ENCODE data around the gene RAB3IL1. TPM values are rescaled to one million over a fixed set of nuclear protein-coding genes. Genes with fewer than 3 reads are reported as not detected.
A peak's percentile ranks its signal among the peaks of the same experiment; 100 is the strongest.

RAB3IL1 gene
- total RNA-seq, 4 donors from 2014 or later: 6.5 to 27.7 (median 15.2) TPM

DNA sequence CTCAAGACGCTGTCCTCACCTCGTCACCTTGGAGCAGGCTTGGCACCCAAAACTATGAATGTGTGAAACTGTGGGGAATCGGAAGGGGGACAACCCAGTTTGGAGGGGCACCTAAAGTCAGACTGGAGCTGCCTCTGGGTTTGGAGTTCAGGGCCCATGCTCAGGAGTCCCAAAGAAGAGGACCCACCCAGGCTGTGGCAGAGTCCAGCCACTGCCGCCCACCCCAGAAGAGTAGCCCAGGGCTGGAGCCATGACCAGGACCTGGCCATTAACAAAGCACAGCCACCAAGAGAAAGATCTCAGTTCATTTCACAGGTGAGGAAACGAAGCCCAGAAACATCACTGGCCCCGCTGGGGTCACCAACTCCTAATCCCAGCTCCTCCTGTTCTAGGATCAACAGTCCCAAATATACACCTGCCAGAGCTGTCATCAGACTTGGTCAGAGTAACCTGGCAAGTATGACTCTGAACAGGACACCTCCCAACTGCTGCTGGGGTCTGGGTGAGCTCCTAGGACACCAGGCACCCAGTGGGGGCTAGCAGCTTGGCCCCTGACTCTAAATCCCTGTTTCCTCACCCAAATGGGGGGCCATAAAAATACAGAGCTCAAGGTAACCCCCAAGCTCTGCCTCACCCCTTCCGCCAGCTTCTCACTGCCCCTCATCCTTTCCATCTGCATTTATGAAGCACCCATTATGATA is 2.7 kb downstream of the RAB3IL1 start:
- H3K9me3 ChIP-seq: no peaks in the 10 kb centered on the region
- peaks cover 0 to 42% of the 10 kb centered on the region in 2 donors for H3K4me1 ChIP-seq
- intact Hi-C loops (cut with DNase I): no loop called here
- DNase-seq: no peak
- no peak overlapping the region for H3K4me3 ChIP-seq (replicated peaks in 1 of 3)
- no peaks in the 10 kb centered on the region for H3K36me3 ChIP-seq
- 83 to 88% methylated on average over 4 to 6 of the region's 7 CpGs for whole genome bisulfite sequencing, 2 donors
- no peak overlapping the region for H3K27ac ChIP-seq
- no peaks in the 10 kb centered on the region for H3K27me3 ChIP-seq
- TF ChIP-seq, protein P1, sequence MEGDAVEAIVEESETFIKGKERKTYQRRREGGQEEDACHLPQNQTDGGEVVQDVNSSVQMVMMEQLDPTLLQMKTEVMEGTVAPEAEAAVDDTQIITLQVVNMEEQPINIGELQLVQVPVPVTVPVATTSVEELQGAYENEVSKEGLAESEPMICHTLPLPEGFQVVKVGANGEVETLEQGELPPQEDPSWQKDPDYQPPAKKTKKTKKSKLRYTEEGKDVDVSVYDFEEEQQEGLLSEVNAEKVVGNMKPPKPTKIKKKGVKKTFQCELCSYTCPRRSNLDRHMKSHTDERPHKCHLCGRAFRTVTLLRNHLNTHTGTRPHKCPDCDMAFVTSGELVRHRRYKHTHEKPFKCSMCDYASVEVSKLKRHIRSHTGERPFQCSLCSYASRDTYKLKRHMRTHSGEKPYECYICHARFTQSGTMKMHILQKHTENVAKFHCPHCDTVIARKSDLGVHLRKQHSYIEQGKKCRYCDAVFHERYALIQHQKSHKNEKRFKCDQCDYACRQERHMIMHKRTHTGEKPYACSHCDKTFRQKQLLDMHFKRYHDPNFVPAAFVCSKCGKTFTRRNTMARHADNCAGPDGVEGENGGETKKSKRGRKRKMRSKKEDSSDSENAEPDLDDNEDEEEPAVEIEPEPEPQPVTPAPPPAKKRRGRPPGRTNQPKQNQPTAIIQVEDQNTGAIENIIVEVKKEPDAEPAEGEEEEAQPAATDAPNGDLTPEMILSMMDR (IDR thresholded peaks at IDR 0.05): no peak
- TF ChIP-seq POLR2A (IDR thresholded peaks at IDR 0.05): no peak

DNA sequence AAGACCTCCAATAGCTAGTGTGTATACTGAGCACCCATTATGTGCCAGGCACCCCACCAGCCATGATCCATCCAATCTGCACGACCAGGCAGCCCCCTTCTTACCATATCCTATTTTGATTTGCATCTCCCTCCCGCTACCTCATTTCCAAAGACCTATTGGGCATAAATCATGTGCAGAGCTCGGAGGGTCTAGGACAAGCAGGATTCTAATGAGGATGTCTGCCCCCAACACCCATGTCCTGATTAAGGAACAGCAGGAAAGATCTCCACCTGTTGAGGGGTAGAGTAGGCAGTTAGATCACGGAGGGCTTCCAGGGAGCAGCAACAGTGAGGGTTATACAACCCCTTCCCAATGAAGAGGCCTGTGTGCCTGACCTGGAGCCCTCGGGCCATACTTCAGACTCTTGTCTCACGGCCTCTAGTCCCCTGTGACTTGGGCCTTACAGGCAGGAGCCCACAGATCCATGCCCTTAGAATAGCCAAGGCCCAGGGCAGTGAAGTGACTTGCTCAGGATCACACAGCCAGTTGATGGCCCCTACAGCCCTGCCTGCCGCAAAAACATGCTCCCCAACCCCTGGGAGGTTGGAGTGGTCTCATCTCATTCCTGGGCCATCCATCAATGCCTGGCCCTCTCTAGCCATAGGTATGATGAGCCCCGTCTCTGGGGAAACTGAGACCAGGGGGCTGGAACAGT is 3.5 kb downstream of the RAB3IL1 start:
- Histone ChIP-seq H3K27ac (no peak overlapping the region), H3K4me1 (peaks cover 0 to 41% of the 10 kb centered on the region in 2 donors), H3K4me3 (replicated peaks in 1 of 3) (no peak overlapping the region), H3K36me3 (no peaks in the 10 kb centered on the region), H3K27me3 (no peaks in the 10 kb centered on the region), H3K9me3 (no peaks in the 10 kb centered on the region)
- intact Hi-C loops (cut with DNase I): no loop called here
- 77 to 84% methylated on average over 5 to 7 of the region's 8 CpGs for WGBS, 2 donors
- TF ChIP-seq POLR2A (IDR thresholded peaks at IDR 0.05): no peak
- TF ChIP-seq, protein P1 (IDR thresholded peaks at IDR 0.05): no peak
- no peak for DNase-seq

DNA sequence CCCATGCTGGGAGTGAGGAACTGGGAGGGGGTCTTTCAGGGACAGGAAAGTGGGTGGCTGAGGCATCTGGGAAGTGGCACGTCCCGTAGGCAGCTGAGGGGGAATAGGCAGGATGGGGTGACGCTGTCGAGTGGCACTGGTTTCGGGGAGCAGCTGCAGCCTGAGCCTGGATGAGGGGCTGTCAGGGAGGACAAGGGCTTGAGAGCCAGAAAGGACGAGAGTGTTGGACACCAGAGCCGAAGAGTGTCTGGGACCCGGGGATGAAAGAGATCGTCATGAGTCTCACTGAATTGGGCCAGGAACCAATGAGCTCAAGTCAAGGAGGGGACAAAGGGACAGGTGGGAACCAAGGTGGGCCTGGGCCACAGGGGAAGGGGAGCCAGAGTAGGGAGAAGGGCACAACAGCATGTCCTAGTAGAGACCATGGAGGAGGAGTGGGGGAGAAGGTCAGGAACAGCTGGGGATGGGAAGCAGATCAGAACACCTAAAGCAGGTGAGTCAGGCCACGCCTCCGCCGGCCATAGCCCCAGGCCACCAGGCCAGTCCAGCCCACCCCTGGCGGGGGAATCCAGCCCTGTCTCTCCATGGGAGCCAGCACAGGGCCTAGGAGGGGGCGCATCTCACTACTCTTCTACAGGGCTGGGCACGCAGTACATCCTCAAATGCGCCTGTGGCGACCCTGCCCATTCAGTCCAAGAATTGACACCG is 4.2 kb downstream of the RAB3IL1 start:
- no peaks in the 10 kb centered on the region for H3K27me3 ChIP-seq
- DNase-seq: no peak
- H3K4me3 ChIP-seq (replicated peaks in 1 of 3): no peak overlapping the region
- no peak overlapping the region for H3K27ac ChIP-seq
- H3K4me1 ChIP-seq: peaks cover 4 to 43% of the 10 kb centered on the region in 2 donors
- no peaks in the 10 kb centered on the region for H3K36me3 ChIP-seq
- TF ChIP-seq, protein P1 (IDR thresholded peaks at IDR 0.05): no peak
- no peak for TF ChIP-seq POLR2A (IDR thresholded peaks at IDR 0.05)
- WGBS, 2 donors: 72 to 79% methylated on average over 16 to 18 of the region's 18 CpGs
- H3K9me3 ChIP-seq: no peaks in the 10 kb centered on the region
- intact Hi-C loops (cut with DNase I): no loop called here

DNA sequence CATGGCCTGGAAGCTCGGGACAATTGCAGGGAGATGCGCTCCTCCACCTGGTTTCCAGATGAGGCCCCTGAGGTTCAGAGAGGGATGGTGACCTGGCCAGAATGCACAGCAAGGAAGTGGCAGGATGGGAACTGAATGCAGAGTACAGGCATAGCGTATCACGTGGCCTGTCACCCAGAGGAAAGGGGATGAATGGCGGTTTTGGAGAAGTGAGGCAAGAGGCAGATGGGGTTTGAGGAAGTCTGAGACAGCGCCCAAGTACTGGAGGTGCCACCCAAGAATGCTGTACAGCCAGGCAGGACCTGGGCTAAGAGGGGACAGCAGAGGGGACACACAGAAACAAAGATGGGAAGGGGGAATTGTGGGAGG is 4.9 kb downstream of the RAB3IL1 start:
- Histone ChIP-seq H3K27ac (no peak overlapping the region), H3K4me3 (replicated peaks in 1 of 3) (no peak overlapping the region)

More for the DNA sequence above, 4.9 kb downstream of the RAB3IL1 start:
- no peaks in the 10 kb centered on the region for H3K36me3 ChIP-seq
- intact Hi-C loops (cut with DNase I): no loop called here
- H3K9me3 ChIP-seq: no peaks in the 10 kb centered on the region
- no peaks in the 10 kb centered on the region for H3K27me3 ChIP-seq
- no peak for TF ChIP-seq POLR2A (IDR thresholded peaks at IDR 0.05)
- TF ChIP-seq, protein P1 (IDR thresholded peaks at IDR 0.05): no peak
- 86 to 93% methylated on average over 6 of the region's 6 CpGs for WGBS, 2 donors
- peaks cover 4 to 37% of the 10 kb centered on the region in 2 donors for H3K4me1 ChIP-seq
- peak in 1 of 2 donors; percentile 4 for DNase-seq
